Loucy (cell line): ENCODE data around the gene CLSTN3.

Experiments used
- H2AFZ ChIP-seq: fragments of 200-600 bp; sonication (generic); 2 replicates; pipeline ENCODE4 v1.6.0; 2016; ENCODE audit warnings: antibody characterized with exemption, mild to moderate bottlenecking, low read length, moderate library complexity
- H3F3A ChIP-seq: fragments of 200-600 bp; 2 replicates; pipeline ENCODE4 v1.6.0; 2016; ENCODE audit warnings: antibody characterized with exemption, low read depth, mild to moderate bottlenecking
- H3K27me3 ChIP-seq: fragments of 200-600 bp; sonication (generic); 2 replicates; pipeline ENCODE4 v1.6.1; 2014; ENCODE audit warnings: low read length, mild to moderate bottlenecking; ENCODE audit not compliant: insufficient read depth, poor library complexity, severe bottlenecking
- H3K36me3 ChIP-seq: fragments of 200-600 bp; sonication (generic); 2 replicates; pipeline ENCODE4 v1.6.1; 2016; ENCODE audit warnings: low read length; ENCODE audit not compliant: insufficient read depth
- H3K4me1 ChIP-seq: fragments of 200-600 bp; sonication (generic); 2 replicates; pipeline ENCODE4 v1.5.1; 2014; ENCODE audit warnings: low read length, mild to moderate bottlenecking; ENCODE audit not compliant: insufficient read depth, poor library complexity, severe bottlenecking
- H3K4me2 ChIP-seq: fragments of 200-600 bp; sonication (generic); 2 replicates; pipeline ENCODE4 v1.6.0; 2014; ENCODE audit warnings: antibody characterized with exemption, low read length, low read depth, mild to moderate bottlenecking; ENCODE audit not compliant: poor library complexity, severe bottlenecking
- H3K4me3 ChIP-seq: fragments of 200-600 bp; sonication (generic); 2 replicates; pipeline ENCODE4 v1.5.1; 2014; ENCODE audit warnings: low read length, mild to moderate bottlenecking, mixed read lengths; ENCODE audit not compliant: poor library complexity, severe bottlenecking
- H3K79me2 ChIP-seq: fragments of 200-600 bp; sonication (generic); 2 replicates; pipeline ENCODE4 v1.6.1; 2014; ENCODE audit warnings: low read length; ENCODE audit not compliant: insufficient read depth
- H3K9ac ChIP-seq: fragments of 200-600 bp; sonication (generic); 2 replicates; pipeline ENCODE4 v1.6.0; 2014; ENCODE audit warnings: mild to moderate bottlenecking, low read depth, low read length, moderate library complexity; ENCODE audit not compliant: poor library complexity, severe bottlenecking
- H3K9me2 ChIP-seq: fragments of 200-600 bp; sonication (generic); replicated peaks from 2 replicates; pipeline ENCODE4 v1.6.1; 2016; ENCODE audit warnings: low read depth, low read length, mixed read lengths
- H3K9me3 ChIP-seq: fragments of 200-600 bp; sonication (generic); 2 replicates; pipeline ENCODE4 v1.6.1; 2014; ENCODE audit warnings: mild to moderate bottlenecking, antibody characterized with exemption, low read length, low read depth; ENCODE audit not compliant: insufficient read depth
- H4K20me1 ChIP-seq: fragments of 200-600 bp; sonication (generic); 2 replicates; pipeline ENCODE4 v1.6.0; 2014; ENCODE audit warnings: antibody characterized with exemption, low read length, mild to moderate bottlenecking; ENCODE audit not compliant: insufficient read depth, poor library complexity, severe bottlenecking
- CTCF ChIP-seq: fragments of 200-600 bp; sonication (generic); conservative IDR thresholded peaks from 2 replicates; pipeline ENCODE4 v1.5.1; 2014; ENCODE audit warnings: mild to moderate bottlenecking, antibody characterized with exemption, low read length
- EZH2phosphoT487 ChIP-seq: fragments of 200-600 bp; IDR thresholded peaks from 2 replicates; pipeline ENCODE4 v1.6.1; 2018; ENCODE audit warnings: antibody characterized with exemption, mild to moderate bottlenecking, moderate library complexity, borderline replicate concordance

The CLSTN3 gene

DNA sequence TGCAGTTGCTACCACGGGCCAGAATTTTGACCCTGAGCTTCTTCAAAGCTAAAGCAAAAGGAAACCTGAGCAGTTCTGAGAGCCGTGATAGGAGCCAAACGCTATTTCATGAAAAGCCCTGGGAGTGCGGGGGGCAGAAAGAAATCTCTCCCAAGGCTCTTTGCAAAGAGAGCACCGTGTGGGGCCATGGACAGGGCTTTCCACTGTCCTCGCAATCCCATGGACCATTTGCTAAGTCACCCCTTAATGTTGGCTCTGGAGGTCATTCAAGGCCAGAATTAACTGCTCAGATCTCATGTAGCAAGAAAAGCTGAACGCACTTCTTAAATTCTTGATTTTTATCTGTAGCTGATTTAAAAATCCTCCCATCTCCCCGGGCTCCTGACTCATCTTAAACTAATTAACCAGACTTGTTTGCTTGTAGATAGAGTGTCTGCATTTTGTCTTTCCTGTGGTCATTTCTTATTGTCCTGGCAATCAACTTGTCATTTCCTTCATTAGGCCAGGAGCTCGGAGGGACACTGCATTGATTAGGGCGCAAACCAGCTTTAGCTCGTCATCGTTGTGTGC lies 24.8 kb downstream of the CLSTN3 start:
- TF ChIP-seq CTCF = no peak
- TF ChIP-seq EZH2phosphoT487 = no peak
- no peak overlapping the region for H2AFZ ChIP-seq
- no peak overlapping the region for H3K4me2 ChIP-seq
- no peaks in the 10 kb centered on the region for H3F3A ChIP-seq
- no peak overlapping the region for H3K4me3 ChIP-seq
- H3K36me3 ChIP-seq = peaks cover 57% of the 10 kb centered on the region; the same call in 1 of the 2 replicates
- no peaks in the 10 kb centered on the region for H3K27me3 ChIP-seq
- no peaks in the 10 kb centered on the region for H3K4me1 ChIP-seq
- H3K9me3 ChIP-seq = no peaks in the 10 kb centered on the region
- H3K9ac ChIP-seq = no peak overlapping the region
- H4K20me1 ChIP-seq = no peaks in the 10 kb centered on the region
- H3K9me2 ChIP-seq = no peaks in the 10 kb centered on the region
- no peaks in the 10 kb centered on the region for H3K79me2 ChIP-seq

GRCh38 chr12:7155471-7156034 lies 25.4 kb downstream of the CLSTN3 start:
- no peaks in the 10 kb centered on the region for H3K9me3 ChIP-seq
- no peaks in the 10 kb centered on the region for H3K4me1 ChIP-seq
- H3K9ac ChIP-seq = no peak overlapping the region
- H3F3A ChIP-seq = no peaks in the 10 kb centered on the region
- H3K9me2 ChIP-seq = no peaks in the 10 kb centered on the region
- no peaks in the 10 kb centered on the region for H3K27me3 ChIP-seq
- no peak overlapping the region for H3K4me2 ChIP-seq
- H3K36me3 ChIP-seq = peaks cover 52% of the 10 kb centered on the region; the same call in 1 of the 2 replicates
- no peaks in the 10 kb centered on the region for H4K20me1 ChIP-seq
- H2AFZ ChIP-seq = no peak overlapping the region
- TF ChIP-seq CTCF (no peak), EZH2phosphoT487 (no peak)
- no peaks in the 10 kb centered on the region for H3K79me2 ChIP-seq
- no peak overlapping the region for H3K4me3 ChIP-seq

DNA sequence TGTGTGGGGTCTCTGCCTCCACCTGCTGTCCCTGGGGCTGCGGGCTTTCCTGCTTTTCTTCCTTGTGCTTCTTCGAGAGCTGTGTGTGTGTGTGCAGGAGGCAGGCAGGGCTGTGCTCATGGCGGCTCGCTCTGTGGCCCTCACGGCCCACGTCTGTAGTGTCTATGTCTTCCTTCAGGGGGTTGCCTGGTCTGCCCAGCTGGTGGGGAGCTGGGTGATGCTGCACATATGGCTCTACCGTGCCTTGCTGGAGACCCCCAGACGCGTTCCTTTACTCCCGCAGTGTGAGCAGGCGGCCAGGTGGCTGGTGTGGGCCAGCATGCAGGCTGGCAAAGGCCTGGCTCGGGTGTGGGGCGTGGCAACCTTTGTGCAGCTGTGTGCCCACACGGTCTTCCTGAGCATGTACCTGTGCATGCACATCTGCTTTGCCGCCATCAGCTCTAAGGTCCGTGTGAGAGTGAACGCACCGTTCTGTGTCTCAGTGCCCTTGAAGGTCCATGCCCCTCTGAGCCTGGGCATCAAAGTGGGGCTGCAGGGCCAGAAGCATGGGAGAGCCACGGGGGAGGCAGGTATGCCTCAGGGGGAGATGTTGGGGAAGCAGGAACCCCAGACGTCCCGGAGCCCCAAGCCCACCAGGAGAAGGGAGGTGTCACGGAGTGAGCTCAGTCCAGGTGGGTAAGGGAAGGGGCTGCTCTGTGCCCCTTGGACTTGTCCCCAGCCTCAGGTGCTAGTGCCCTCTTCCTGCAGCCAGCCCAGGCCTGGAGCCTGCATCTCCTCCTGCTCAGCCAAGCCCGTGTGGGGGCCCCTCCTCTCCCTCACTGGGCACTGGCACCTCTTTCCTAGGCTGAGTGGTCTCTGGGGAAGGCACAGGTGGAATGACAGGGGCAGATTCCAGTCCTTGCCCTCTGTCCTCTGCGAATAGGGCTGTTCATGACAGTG lies 26.4 kb downstream of the CLSTN3 start:
- no peaks in the 10 kb centered on the region for H4K20me1 ChIP-seq
- H3K9me3 ChIP-seq = no peaks in the 10 kb centered on the region
- H3F3A ChIP-seq = no peaks in the 10 kb centered on the region
- peaks cover 42% of the 10 kb centered on the region; the same call in 1 of the 2 replicates for H3K36me3 ChIP-seq
- H3K4me3 ChIP-seq = no peak overlapping the region
- H3K79me2 ChIP-seq = no peaks in the 10 kb centered on the region
- H3K9me2 ChIP-seq = no peaks in the 10 kb centered on the region
- no peak overlapping the region for H2AFZ ChIP-seq
- TF ChIP-seq EZH2phosphoT487 (no peak), CTCF (no peak)
- no peak overlapping the region for H3K9ac ChIP-seq
- H3K4me2 ChIP-seq = no peak overlapping the region
- H3K27me3 ChIP-seq = no peaks in the 10 kb centered on the region
- H3K4me1 ChIP-seq = no peaks in the 10 kb centered on the region
